GM12878 (cell line): ENCODE results near the gene DTNA.

Experiments used
- CEBPB ChIP-seq, 2 experiments: fragments of 150-350 bp in 1 of 2; IDR thresholded peaks; 2 replicates each; pipeline ENCODE4 v1.6.1; 2012 to 2014; ENCODE audit warnings: low read depth in 2 of 2, low read length in 2 of 2, borderline replicate concordance in 1 of 2, inconsistent platforms in 1 of 2
- EP300 ChIP-seq, 2 experiments: fragments of 150-350 bp in 1 of 2; IDR thresholded peaks; 2 replicates each; pipeline ENCODE4 v1.6.1; 2011 to 2012; ENCODE audit warnings: low read depth in 2 of 2, low read length in 2 of 2, borderline replicate concordance in 1 of 2, improper control_type of control experiment in 1 of 2, inconsistent platforms in 1 of 2; ENCODE audit not compliant: control insufficient read depth in 1 of 2
- NFYA ChIP-seq: IDR thresholded peaks from 2 replicates; pipeline ENCODE4 v1.6.1; 2011; ENCODE audit warnings: low read depth, mild to moderate bottlenecking, low read length, improper control_type of control experiment, borderline replicate concordance
- POLR2AphosphoS2 ChIP-seq: IDR thresholded peaks from 2 replicates; pipeline ENCODE4 v1.6.1; 2011; ENCODE audit warnings: low read depth, mild to moderate bottlenecking, low read length, improper control_type of control experiment, moderate library complexity
- TAF1 ChIP-seq: IDR thresholded peaks from 2 replicates; pipeline ENCODE4 v1.6.1; 2011; ENCODE audit warnings: mild to moderate bottlenecking, low read depth, low read length, borderline replicate concordance
- TF ChIP-seq, protein P1 (sequence below): fragments of 450-650 bp; formaldehyde crosslinking; IDR thresholded peaks from 2 replicates; pipeline ENCODE4 v1.4.0; 2022; ENCODE audit warnings: mild to moderate bottlenecking, moderate library complexity
- TF ChIP-seq, protein P2 (sequence below), 3 experiments: IDR thresholded peaks in 2 of 3; conservative IDR thresholded peaks in 1 of 3; 2 replicates each; pipeline ENCODE4 v1.5.1; 2011; ENCODE audit warnings: low read depth in 3 of 3, low read length in 3 of 3, mild to moderate bottlenecking in 3 of 3, control low read depth in 2 of 3, moderate library complexity in 2 of 3, inconsistent platforms in 1 of 3, mixed read lengths in 1 of 3; ENCODE audit not compliant: control insufficient read depth in 2 of 3, insufficient read depth in 1 of 3; ENCODE audit errors: extremely low read depth in 1 of 3

DNA sequence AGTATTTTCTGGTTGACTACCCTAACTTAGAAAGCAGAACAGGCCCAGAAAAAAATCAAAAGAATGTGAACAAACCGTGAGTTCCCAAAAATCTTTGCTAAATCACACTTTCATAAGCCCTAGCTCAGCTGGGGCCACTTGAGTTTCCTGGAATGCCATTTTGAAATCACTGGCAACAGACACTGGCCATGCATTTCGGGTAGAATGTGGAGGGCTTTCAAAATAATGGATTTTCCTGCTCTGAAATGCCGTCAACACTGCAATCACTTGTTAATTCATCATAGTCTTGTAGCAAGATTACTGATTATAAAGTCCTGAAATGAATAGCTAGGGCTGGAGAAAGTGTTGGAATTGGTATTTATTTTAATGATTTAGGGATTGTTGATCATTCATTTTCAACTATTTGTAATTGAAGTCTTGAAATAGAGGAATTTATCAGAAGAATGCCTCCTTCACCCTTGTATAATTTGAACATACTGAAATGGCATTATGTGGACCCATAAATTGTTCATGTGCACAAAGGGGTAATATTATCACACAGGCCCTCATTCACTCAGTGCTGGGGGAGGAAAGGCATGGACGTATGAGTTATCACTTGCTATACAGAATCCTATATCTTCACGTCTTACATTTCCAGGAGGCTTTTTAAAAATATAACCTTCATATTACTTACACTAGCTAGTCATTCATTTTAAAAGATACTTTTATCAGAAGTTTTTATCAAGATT, 134.8 kb downstream of the DTNA start:
- no peak for TF ChIP-seq POLR2AphosphoS2
- no peak for TF ChIP-seq CEBPB (IDR thresholded peaks at IDR 0.05; ENCODE audit: borderline replicate concordance in 1 of 2, low read depth in 2 of 2, low read length in 2 of 2)
- TF ChIP-seq NFYA, result no peak
- TF ChIP-seq TAF1, result no peak
- TF ChIP-seq, protein P1, sequence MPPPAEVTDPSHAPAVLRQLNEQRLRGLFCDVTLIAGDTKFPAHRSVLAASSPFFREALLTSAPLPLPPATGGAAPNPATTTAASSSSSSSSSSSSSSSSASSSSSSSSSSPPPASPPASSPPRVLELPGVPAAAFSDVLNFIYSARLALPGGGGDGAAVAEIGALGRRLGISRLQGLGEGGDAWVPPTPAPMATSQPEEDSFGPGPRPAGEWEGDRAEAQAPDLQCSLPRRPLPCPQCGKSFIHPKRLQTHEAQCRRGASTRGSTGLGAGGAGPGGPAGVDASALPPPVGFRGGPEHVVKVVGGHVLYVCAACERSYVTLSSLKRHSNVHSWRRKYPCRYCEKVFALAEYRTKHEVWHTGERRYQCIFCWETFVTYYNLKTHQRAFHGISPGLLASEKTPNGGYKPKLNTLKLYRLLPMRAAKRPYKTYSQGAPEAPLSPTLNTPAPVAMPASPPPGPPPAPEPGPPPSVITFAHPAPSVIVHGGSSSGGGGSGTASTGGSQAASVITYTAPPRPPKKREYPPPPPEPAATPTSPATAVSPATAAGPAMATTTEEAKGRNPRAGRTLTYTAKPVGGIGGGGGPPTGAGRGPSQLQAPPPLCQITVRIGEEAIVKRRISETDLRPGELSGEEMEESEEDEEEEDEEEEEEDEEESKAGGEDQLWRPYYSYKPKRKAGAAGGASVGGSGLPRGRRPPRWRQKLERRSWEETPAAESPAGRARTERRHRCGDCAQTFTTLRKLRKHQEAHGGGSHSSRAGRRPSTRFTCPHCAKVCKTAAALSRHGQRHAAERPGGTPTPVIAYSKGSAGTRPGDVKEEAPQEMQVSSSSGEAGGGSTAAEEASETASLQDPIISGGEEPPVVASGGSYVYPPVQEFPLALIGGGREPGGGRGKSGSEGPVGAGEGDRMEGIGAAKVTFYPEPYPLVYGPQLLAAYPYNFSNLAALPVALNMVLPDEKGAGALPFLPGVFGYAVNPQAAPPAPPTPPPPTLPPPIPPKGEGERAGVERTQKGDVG (CRISPR knock-in tag), result no peak
- TF ChIP-seq, protein P2, sequence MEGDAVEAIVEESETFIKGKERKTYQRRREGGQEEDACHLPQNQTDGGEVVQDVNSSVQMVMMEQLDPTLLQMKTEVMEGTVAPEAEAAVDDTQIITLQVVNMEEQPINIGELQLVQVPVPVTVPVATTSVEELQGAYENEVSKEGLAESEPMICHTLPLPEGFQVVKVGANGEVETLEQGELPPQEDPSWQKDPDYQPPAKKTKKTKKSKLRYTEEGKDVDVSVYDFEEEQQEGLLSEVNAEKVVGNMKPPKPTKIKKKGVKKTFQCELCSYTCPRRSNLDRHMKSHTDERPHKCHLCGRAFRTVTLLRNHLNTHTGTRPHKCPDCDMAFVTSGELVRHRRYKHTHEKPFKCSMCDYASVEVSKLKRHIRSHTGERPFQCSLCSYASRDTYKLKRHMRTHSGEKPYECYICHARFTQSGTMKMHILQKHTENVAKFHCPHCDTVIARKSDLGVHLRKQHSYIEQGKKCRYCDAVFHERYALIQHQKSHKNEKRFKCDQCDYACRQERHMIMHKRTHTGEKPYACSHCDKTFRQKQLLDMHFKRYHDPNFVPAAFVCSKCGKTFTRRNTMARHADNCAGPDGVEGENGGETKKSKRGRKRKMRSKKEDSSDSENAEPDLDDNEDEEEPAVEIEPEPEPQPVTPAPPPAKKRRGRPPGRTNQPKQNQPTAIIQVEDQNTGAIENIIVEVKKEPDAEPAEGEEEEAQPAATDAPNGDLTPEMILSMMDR (IDR thresholded peaks at IDR 0.05 in 2 of 3, conservative IDR thresholded peaks at IDR 0.05 in 1 of 3; ENCODE audit: control insufficient read depth in 2 of 3, extremely low read depth in 1 of 3, insufficient read depth in 1 of 3, low read depth in 3 of 3, low read length in 3 of 3), result no peak
- TF ChIP-seq EP300 (IDR thresholded peaks at IDR 0.05; ENCODE audit: borderline replicate concordance in 1 of 2, control insufficient read depth in 1 of 2, low read depth in 2 of 2, low read length in 2 of 2), result no peak
